Suprapubic skin (tissue), 4 donors: ENCODE measurements around the gene PSMD13. TPM values are rescaled to one million over a fixed set of nuclear protein-coding genes. Genes with fewer than 3 reads are reported as not detected.
A peak's percentile ranks its signal among the peaks of the same experiment; 100 is the strongest.

Experiments
- DNase-seq, 2 donors: peaks; one replicate each; pipeline ENCODE4 v3.0.0-alpha.2; 2019; ENCODE audit warnings: low spot score in 2 of 2
- H3K27ac ChIP-seq: fragments of 200-600 bp; sonication (generic); one replicate; pipeline ENCODE4 v1.5.1; 2019
- H3K27me3 ChIP-seq: fragments of 200-600 bp; sonication (generic); one replicate; pipeline ENCODE4 v1.5.1; 2019
- H3K36me3 ChIP-seq: fragments of 200-600 bp; sonication (generic); one replicate; pipeline ENCODE4 v1.5.1; 2019
- H3K4me1 ChIP-seq: fragments of 200-600 bp; sonication (generic); one replicate; pipeline ENCODE4 v1.5.1; 2019
- H3K4me3 ChIP-seq: fragments of 200-600 bp; sonication (generic); one replicate; pipeline ENCODE4 v1.5.1; 2019; ENCODE audit warnings: mild to moderate bottlenecking
- H3K9me3 ChIP-seq: fragments of 200-600 bp; sonication (generic); one replicate; pipeline ENCODE4 v1.5.1; 2019
- EP300 ChIP-seq: sonication (generic); formaldehyde crosslinking; IDR thresholded peaks from one replicate; pipeline ENCODE4 v1.6.1; 2017; ENCODE audit warnings: antibody characterized with exemption
- POLR2A ChIP-seq, 2 donors: fragments of 450-650 bp; IDR thresholded peaks; one replicate each; pipeline ENCODE4 v1.6.1; 2017; ENCODE audit warnings: antibody characterized with exemption in 2 of 2, mild to moderate bottlenecking in 2 of 2, moderate library complexity in 2 of 2
- POLR2AphosphoS5 ChIP-seq, 3 donors: sonication (generic); formaldehyde crosslinking; IDR thresholded peaks; one replicate each; pipeline ENCODE4 v1.6.1; 2017; ENCODE audit warnings: antibody characterized with exemption in 3 of 3
- WGBS: methylation state at CpG from one replicate; pipeline ENCODE4 v1.1.5; 2018; 5-methylcytosine and 5-hydroxymethylcytosine counted together
- total RNA-seq, 4 donors: library from RNA; depleted of rRNA; stranded (reverse); fragments of >200 nt; gene quantifications; one replicate each; pipeline ENCODE4 v1.1.0, GENCODE V29; 2016
- TF ChIP-seq, protein P1 (sequence below), 2 donors: fragments of 200-600 bp in 1 of 2; fragments of 450-650 bp in 1 of 2; sonication (generic) in 1 of 2; IDR thresholded peaks; one replicate each; pipeline ENCODE4 v1.5.1; 2016 to 2019; ENCODE audit warnings: antibody characterized with exemption in 2 of 2, mild to moderate bottlenecking in 1 of 2, moderate library complexity in 1 of 2

PSMD13 gene
- total RNA-seq, 4 donors from 2014 or later: 70.3 to 97.8 (median 87.3) TPM

DNA sequence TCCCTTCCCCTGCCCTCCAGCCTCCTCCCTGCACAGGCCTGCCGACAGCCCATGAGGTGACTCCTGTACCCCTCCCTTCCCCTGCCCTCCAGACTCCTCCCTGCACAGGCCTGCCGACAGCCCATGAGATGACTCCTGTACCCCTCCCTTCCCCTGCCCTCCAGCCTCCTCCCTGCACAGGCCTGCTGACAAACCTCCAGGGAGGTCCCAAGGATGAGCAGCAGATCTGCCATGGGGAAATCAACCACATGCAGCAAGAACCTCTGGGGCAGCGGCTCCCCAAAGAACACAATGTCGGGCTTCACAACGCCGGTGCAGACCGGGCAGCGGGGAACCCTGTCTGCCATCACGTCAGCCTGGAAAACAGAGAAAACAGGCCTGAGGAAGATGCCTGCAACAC lies 12.9 kb upstream of the PSMD13 start:
- Histone ChIP-seq H3K4me1 (no peaks in the 10 kb centered on the region), H3K36me3 (peaks cover 15% of the 10 kb centered on the region), H3K4me3 (no peak overlapping the region), H3K27me3 (no peaks in the 10 kb centered on the region), H3K27ac (no peak overlapping the region), H3K9me3 (no peaks in the 10 kb centered on the region)
- peak in 1 of 2 donors; percentile 58 for DNase-seq
- TF ChIP-seq POLR2A (IDR thresholded peaks at IDR 0.05) (no peak), EP300 (no peak), POLR2AphosphoS5 (IDR thresholded peaks at IDR 0.05) (no peak)
- TF ChIP-seq, protein P1, sequence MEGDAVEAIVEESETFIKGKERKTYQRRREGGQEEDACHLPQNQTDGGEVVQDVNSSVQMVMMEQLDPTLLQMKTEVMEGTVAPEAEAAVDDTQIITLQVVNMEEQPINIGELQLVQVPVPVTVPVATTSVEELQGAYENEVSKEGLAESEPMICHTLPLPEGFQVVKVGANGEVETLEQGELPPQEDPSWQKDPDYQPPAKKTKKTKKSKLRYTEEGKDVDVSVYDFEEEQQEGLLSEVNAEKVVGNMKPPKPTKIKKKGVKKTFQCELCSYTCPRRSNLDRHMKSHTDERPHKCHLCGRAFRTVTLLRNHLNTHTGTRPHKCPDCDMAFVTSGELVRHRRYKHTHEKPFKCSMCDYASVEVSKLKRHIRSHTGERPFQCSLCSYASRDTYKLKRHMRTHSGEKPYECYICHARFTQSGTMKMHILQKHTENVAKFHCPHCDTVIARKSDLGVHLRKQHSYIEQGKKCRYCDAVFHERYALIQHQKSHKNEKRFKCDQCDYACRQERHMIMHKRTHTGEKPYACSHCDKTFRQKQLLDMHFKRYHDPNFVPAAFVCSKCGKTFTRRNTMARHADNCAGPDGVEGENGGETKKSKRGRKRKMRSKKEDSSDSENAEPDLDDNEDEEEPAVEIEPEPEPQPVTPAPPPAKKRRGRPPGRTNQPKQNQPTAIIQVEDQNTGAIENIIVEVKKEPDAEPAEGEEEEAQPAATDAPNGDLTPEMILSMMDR (IDR thresholded peaks at IDR 0.05): no peak
- WGBS: 98% methylated on average over 6 of the region's 9 CpGs

DNA sequence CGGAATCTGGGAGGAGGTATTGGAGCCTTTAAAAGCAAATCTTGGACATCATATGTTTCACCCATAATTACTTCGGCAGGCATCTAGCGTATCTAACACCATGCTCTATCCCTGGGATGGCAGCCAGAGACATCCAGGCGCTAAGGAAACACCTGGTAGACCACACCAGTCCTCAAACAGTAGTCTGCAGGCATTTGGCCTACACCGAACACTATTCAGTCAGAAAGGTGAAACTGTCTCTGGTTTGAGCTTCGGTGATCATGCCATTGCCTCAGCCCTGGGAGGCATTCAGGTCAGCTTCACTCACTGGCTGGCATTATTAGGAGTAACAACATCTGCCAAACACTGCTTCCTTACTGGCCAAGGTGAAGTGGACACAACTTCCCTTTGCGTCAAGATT lies 12.4 kb upstream of the PSMD13 start:
- Histone ChIP-seq H3K4me3 (no peak overlapping the region), H3K4me1 (no peaks in the 10 kb centered on the region), H3K36me3 (peaks cover 13% of the 10 kb centered on the region), H3K27me3 (no peaks in the 10 kb centered on the region), H3K9me3 (no peaks in the 10 kb centered on the region), H3K27ac (no peak overlapping the region)
- DNase-seq: peak in 1 of 2 donors; percentile 4
- WGBS: 80% methylated on average over 7 of the region's 7 CpGs
- no peak for TF ChIP-seq POLR2AphosphoS5 (IDR thresholded peaks at IDR 0.05)
- no peak for TF ChIP-seq EP300
- no peak for TF ChIP-seq POLR2A (IDR thresholded peaks at IDR 0.05)
- TF ChIP-seq, protein P1 (IDR thresholded peaks at IDR 0.05): no peak

DNA sequence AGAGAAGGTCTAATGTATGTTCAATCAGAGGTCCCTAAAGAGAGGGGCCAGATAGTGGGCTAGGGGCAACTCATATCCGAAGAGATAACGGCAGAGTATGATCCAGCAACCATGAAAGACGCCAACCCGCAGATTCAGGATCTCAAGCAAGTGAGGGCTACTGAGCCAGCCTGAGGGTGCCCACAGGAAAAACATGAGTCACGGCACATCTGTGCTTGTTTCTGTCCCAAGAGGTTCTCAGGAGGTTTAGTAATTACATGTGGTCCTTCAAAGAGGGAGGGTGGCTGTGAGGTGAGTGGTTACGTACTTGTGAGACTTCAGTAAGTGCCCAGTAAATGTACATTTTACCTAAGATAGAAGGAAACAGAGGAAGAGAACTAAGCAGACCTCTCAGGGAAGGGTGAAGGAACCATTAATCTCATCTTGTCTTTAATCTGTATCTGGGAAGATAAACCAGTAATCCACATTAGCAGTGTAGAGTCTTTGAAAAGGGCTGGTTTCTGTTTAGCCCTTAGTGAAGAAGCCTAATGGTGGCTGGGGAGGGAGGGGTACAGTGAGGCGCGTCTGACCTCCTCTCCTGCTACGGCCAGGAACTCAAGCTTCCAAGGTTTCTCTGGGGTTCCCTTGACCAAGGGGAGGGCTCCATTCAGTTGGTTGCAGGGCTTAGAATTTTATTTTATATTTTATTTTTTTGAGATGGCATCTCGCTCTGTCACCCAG lies 10.9 kb upstream of the PSMD13 start:
- H3K4me1 ChIP-seq: no peaks in the 10 kb centered on the region
- TF ChIP-seq, protein P1 (IDR thresholded peaks at IDR 0.05): no peak
- TF ChIP-seq POLR2AphosphoS5 (IDR thresholded peaks at IDR 0.05): no peak
- no peak for TF ChIP-seq POLR2A (IDR thresholded peaks at IDR 0.05)
- no peaks in the 10 kb centered on the region for H3K9me3 ChIP-seq
- peak in 1 of 2 donors; percentile 47 for DNase-seq
- no peaks in the 10 kb centered on the region for H3K27me3 ChIP-seq
- H3K36me3 ChIP-seq: peaks cover 18% of the 10 kb centered on the region
- WGBS: 94% methylated on average over 10 of the region's 10 CpGs
- no peak overlapping the region for H3K4me3 ChIP-seq
- H3K27ac ChIP-seq: no peak overlapping the region

DNA sequence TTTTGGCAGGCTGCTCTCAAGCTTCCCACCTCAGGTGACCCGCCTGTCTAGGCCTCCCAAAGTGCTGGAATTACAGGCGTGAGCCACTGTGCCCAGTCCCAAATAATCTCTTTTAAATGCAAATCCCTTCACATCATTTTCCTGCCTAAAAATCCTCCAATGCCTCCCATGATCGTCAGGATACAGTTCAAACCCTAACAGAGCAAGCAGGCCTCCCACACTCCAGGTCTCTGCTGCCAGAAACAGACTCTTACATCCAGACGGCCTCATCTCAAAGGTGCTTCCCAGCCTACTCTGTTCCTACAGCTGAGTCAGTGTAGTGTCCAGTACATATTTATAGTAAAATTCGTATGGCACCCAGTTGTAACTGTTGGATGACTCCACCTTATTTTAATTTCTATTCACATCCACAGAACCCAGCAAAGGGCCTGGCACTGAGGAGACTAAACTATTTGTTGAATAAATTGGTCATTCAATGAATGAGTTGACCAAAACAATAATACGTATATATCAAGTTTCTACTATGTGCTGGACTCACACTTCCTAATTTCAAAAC lies 8.9 kb upstream of the PSMD13 start:
- Histone ChIP-seq H3K27ac (no peak overlapping the region), H3K4me1 (no peaks in the 10 kb centered on the region), H3K9me3 (no peaks in the 10 kb centered on the region), H3K4me3 (no peak overlapping the region), H3K27me3 (no peaks in the 10 kb centered on the region), H3K36me3 (peaks cover 15% of the 10 kb centered on the region)
- no peak for DNase-seq
- TF ChIP-seq EP300 (no peak), POLR2A (IDR thresholded peaks at IDR 0.05) (no peak), POLR2AphosphoS5 (IDR thresholded peaks at IDR 0.05) (no peak)
- TF ChIP-seq, protein P1 (IDR thresholded peaks at IDR 0.05): no peak
- WGBS: 86% methylated on average over 6 of the region's 6 CpGs

DNA sequence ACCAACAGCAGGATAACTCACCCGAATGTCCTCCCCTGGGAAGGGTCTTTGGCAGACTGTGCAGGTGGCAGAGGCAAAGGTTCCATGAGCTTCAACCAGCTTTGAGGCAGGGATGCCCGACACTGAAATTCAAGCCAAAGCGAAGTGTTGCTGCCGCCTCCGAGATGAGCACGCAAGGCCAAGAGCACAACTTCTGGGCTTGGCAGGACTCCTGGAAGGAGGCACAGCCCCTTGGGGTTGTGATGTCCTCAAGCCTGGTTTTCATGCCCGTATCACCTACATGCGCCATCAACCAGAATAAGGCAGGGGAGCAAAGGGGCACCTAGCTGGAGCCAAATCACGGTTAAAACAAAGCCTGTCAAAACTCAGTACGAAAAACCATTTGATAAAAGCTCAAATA lies 6.3 kb upstream of the PSMD13 start:
- Histone ChIP-seq H3K27ac (no peak overlapping the region), H3K36me3 (peaks cover 15% of the 10 kb centered on the region), H3K9me3 (no peaks in the 10 kb centered on the region), H3K27me3 (no peaks in the 10 kb centered on the region), H3K4me3 (no peak overlapping the region), H3K4me1 (peaks cover 7% of the 10 kb centered on the region)
- no peak for DNase-seq
- no peak for TF ChIP-seq POLR2AphosphoS5 (IDR thresholded peaks at IDR 0.05)
- TF ChIP-seq POLR2A (IDR thresholded peaks at IDR 0.05): no peak
- TF ChIP-seq, protein P1 (IDR thresholded peaks at IDR 0.05): no peak
- no peak for TF ChIP-seq EP300
- WGBS: 92% methylated on average over 10 of the region's 10 CpGs
